ENCODE measurements around the gene LRMDA. TPM values are rescaled to one million over a fixed set of nuclear protein-coding genes. Genes with fewer than 3 reads are reported as not detected.

LRMDA gene
- total and polyA plus RNA-seq, 2 of the 13 experiments (the other 11 are each of a cell fraction or from before 2014, with no cell fraction given), result 13.4 to 22.0 TPM

DNA sequence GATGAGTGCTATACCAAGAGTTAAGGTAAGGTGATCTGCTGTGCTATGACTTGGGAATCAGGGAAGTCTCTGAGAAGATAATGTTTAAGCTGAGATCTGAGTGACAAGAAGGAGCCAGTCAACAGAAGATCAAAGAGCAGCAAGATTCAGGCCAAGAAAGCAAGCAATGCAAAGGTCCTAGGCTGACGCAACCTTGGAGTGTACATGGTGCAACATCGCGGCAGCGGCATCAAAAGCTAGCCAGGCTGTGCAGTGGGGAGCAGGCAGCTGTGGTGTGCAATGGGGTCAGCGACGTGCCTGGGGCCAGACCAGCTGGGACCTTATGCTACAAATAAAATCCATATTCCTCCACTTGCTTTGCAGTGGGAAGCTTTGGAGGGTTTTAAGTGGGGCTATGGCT, 324.1 kb downstream of the LRMDA start (continued):
- TF ChIP-seq RERE (CRISPR knock-in tag; IDR thresholded peaks at IDR 0.05; ENCODE audit: low read depth), result peak; percentile 88
- TF ChIP-seq ZNF234 (CRISPR knock-in tag; conservative IDR thresholded peaks at IDR 0.05), result no peak
- no peak for TF ChIP-seq PREB (CRISPR knock-in tag; IDR thresholded peaks at IDR 0.05)
- no peak for TF ChIP-seq ZNF83 (CRISPR knock-in tag; IDR thresholded peaks at IDR 0.05; ENCODE audit: borderline replicate concordance)
- peak; percentile 61 for TF ChIP-seq NR2C2 (CRISPR knock-in tag; IDR thresholded peaks at IDR 0.05; ENCODE audit: borderline replicate concordance)
- TF ChIP-seq ZNF468 (CRISPR knock-in tag; IDR thresholded peaks at IDR 0.05), result no peak
- no peak for TF ChIP-seq ZNF619 (CRISPR knock-in tag; IDR thresholded peaks at IDR 0.05)
- no peak for TF ChIP-seq THAP8 (CRISPR knock-in tag; IDR thresholded peaks at IDR 0.05; ENCODE audit: borderline replicate concordance)
- TF ChIP-seq NR1H2 (CRISPR knock-in tag; IDR thresholded peaks at IDR 0.05; ENCODE audit: borderline replicate concordance, low read depth), result no peak
- no peak for TF ChIP-seq CREB1 (IDR thresholded peaks at IDR 0.05)
- no peak for TF ChIP-seq CREB1 (CRISPR knock-in tag; IDR thresholded peaks at IDR 0.05)
- peak; percentile 95 for TF ChIP-seq ZMYM3 (CRISPR knock-in tag; IDR thresholded peaks at IDR 0.05)
- TF ChIP-seq ATM (IDR thresholded peaks at IDR 0.05; ENCODE audit: borderline replicate concordance), result no peak
- TF ChIP-seq ZNF362 (CRISPR knock-in tag; IDR thresholded peaks at IDR 0.05; ENCODE audit: borderline replicate concordance), result no peak
- no peak for TF ChIP-seq ZNF646 (CRISPR knock-in tag; IDR thresholded peaks at IDR 0.05)
- no peak for TF ChIP-seq FLYWCH1 (CRISPR knock-in tag; IDR thresholded peaks at IDR 0.05)

All from HepG2 (cell line).